HG03565 (cell line): ENCODE results near the gene HINFP.
"Not testable (repeated sequence)": the region's sequence is repeated elsewhere in the genome, so short reads cannot be mapped to it uniquely, and the experiment has no call there.

Source experiments
- ATAC-seq: cut with Tn5 transposase; IDR thresholded peaks from one replicate; pipeline ENCODE4 v1.9.1; 2021; ENCODE audit warnings: mild to moderate bottlenecking, moderate library complexity; ENCODE audit not compliant: unreplicated experiment

The HINFP gene

GRCh38 chr11:119117004-119117706 lies 4.2 kb upstream of the HINFP start:
- ATAC-seq: no peak

- no peak for ATAC-seq
Measured at GRCh38 chr11:119118227-119118626, 3.2 kb upstream of the HINFP start.

GRCh38 chr11:119118946-119119345 lies 2.4 kb upstream of the HINFP start:
- no peak for ATAC-seq

GRCh38 chr11:119120639-119121007 lies 757 bp upstream of the HINFP start:
- ATAC-seq: no peak

- ATAC-seq: no peak
Measured at GRCh38 chr11:119121811-119122124, 388 bp downstream of the HINFP start.

DNA sequence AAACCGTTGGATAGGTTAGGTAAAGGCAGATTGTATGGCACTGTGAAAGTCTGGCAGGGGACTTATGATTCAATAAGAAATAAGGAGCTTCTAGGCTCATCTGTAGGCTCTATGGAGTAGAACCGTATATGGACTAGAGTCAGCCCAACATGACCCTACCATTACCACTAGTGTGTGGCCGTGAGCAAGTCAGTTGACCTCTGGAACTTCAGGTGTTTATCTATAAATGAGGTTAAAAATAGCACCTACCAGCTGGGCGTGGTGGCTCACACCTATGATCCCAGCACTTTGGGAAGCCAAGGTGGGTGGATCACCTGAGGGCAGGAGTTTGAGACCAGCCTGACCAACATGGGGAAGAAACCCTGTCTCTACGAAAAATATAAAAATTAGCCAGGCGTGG lies 4.4 kb downstream of the HINFP start:
- no peak for ATAC-seq

GRCh38 chr11:119126675-119127268 lies 5.4 kb downstream of the HINFP start:
- no peak for ATAC-seq

- ATAC-seq: no peak
Measured at GRCh38 chr11:119130662-119131061, 9.3 kb downstream of the HINFP start.

DNA sequence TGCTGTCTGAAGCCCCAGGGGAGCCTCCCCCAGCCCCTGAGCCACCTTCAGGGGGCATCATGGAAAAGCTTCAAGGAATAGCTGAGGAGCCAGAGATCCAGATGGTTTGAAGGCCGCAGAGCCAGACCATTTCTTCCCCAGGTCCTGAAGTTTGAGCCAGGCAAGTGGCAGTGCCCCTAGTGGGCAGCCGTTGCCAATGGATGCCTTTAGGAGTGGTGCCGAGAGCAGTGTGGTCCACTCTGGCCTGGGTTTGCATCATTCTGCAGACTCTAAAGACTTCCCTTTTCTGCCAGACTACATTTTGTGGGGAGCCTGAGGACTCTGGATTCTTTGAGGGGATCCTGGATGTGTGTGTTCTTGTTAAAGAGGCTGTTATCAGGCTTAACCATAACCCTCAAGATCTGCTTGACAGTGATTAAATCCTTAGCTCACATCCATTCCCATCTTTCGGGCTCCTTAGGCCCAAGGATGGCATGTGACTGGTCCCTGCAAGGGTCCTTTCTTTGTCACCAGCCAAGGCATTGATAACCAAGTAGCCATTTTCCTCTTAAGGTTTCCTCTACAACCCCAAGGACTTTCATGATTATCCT lies 13.1 kb downstream of the HINFP start:
- ATAC-seq: no peak

- ATAC-seq: not testable (repeated sequence)
Measured at GRCh38 chr11:119139276-119139675, 17.9 kb downstream of the HINFP start.

- ATAC-seq: no peak
Measured at GRCh38 chr11:119144825-119145486, 23.6 kb downstream of the HINFP start.

DNA sequence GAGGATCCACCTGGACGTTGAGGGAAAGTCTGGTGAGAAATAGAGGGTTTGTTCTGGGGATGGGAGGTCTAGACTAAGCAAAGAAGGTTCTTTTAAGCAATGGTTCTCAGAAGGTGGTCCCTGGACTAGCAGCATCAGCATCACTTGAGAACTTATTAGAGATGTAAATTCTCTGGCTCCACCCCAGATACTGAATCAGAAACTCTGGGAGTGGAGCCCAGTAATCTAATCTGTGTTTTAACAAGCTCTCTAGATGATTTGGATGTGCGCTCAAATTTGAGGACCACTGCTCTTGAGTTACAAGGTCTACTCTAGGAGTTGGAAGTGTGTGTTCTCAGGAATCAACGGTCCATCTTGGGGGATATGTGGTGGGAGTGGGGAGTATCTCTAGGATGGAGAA lies 24.2 kb downstream of the HINFP start:
- no peak for ATAC-seq

GRCh38 chr11:119147604-119148333 lies 26.4 kb downstream of the HINFP start:
- ATAC-seq: no peak

- ATAC-seq: no peak
Measured at GRCh38 chr11:119148720-119149017, 27.3 kb downstream of the HINFP start.

DNA sequence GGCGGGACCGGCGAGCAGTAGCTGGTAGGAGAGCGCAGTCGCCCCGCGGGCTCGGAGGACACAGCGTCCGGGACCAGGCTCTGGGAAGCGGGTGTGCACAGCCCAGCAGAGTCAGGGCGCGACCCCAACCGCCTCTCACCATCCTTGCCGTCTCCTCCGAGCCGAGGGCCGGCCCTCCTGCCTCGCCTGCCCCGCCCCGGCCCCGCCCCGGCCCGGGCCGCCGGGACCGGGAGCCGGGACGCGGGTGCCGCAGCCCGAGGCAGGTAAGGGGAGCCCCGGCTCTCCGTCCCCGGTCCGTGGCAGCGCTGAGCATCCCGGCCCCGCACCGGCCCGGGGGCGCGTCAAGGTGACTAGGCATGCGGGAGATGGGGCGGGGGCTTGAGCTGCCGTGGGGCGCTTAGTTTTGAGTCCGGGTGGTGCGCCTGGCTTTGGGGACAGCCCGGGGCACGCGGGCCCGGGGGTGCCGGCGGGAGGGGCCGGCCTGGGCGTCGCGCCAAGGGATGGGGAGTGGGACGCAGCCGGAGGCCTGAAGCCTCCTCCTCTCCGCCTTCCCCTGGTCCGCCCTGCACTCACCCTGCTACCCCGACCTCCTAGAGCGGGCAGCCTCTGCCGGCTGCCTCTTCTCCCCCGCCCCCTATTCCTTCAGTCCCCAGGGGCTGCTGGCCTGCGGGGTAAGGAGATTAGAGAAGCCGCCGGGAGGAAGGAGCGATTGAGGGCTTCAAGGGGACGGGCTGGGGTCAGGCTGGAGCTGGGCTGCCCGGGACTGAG lies 27.8 kb downstream of the HINFP start, which contains the start of gene ABCG4:
Gene ABCG4, plus strand, starts transcription at position 35 of the 768 bp plus-strand sequence. CDS start 914 bp downstream, outside the sequence.
- no peak for ATAC-seq

GRCh38 chr11:119149786-119150275 lies 28.5 kb downstream of the HINFP start:
- ATAC-seq: no peak

DNA sequence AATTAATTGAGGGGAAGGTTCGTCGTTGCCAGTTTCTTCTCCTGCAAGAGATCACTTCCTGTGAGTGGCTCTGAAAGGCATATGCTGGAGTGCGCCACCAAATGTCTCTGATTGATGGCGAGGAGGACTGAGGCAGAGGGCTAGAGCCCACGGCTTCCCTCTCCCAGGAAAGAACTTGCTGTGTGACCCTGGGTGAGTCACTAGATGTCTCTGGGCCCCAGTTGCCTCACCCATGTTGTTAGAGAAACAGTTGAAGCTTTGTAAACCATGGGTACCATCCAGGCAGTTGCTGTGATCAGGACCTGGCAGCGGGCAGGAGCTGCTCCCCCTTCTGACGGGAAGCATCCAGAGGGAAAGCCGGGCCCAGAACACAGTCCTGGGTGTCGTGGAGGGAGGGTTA lies 30.7 kb downstream of the HINFP start:
- ATAC-seq: no peak

DNA sequence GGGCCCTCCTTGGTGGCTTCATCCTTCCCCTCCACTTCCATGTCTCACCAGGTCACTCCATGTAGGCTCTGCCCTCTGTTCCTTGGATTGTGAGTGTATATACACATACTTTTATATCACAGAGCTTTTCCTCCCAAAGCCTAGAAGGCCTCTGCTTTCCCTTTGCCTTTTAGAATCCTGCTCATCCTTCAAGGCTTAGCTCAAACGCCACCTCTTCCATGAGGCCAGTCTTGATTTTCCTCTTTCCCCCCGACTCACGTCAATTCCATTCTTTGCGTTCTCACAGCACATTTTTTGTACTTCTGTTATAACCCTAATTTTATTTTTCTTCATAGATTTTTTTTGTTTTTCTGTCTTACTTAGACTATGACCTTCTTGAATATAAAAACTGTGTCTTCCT lies 31.2 kb downstream of the HINFP start:
- no peak for ATAC-seq

DNA sequence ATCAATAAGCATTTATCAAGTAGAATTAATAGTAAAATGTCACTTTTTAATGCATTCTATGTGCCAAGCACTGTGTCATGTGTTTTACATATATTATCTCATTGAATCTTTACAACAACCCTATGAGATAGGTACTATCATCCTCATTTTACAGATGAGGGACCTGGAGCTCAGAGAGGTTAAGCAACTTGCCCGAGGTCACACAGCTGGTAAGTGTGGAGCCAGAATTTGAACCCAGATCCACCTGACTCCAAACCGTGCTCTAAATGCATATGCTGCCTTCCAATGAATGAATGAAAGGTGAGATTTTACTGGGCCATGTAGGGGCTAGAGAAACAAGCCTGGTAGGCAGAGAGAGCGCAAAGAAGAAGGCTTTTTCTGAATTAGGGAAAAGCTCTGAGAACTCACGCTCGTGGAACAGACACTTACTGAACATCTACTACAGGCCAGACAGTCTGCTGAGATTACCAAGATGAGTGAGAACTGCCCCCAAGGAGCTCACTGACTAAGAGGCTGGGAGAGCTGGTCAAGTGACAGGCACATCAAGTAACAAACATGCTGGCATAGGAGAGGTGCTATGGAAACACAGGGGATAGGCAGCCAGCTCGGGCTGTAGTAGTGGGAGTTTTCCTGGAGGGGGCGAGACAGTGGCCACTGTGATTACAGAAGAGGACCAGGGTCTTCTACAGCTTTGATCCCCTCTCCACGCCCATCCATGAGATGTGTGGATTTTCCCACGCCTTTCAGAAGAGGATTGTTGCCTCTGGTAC lies 31.9 kb downstream of the HINFP start:
- ATAC-seq: no peak

GRCh38 chr11:119154178-119154577 lies 32.8 kb downstream of the HINFP start:
- ATAC-seq: no peak
